Activated T-cell treated with anti-CD3 and anti-CD28 coated beads for 48 hours (primary cell): ENCODE data around the gene ANO10.
"Not testable (repeated sequence)": the region's sequence is repeated elsewhere in the genome, so short reads cannot be mapped to it uniquely, and the experiment has no call there.

Experiments
- DNase-seq: peaks from one replicate; pipeline ENCODE4 v3.0.0-alpha.2; 2020; ENCODE audit warnings: low read depth

ANO10 gene, protein sequence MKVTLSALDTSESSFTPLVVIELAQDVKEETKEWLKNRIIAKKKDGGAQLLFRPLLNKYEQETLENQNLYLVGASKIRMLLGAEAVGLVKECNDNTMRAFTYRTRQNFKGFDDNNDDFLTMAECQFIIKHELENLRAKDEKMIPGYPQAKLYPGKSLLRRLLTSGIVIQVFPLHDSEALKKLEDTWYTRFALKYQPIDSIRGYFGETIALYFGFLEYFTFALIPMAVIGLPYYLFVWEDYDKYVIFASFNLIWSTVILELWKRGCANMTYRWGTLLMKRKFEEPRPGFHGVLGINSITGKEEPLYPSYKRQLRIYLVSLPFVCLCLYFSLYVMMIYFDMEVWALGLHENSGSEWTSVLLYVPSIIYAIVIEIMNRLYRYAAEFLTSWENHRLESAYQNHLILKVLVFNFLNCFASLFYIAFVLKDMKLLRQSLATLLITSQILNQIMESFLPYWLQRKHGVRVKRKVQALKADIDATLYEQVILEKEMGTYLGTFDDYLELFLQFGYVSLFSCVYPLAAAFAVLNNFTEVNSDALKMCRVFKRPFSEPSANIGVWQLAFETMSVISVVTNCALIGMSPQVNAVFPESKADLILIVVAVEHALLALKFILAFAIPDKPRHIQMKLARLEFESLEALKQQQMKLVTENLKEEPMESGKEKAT

GRCh38 chr3:43621656-43622432 is at the start of gene ANO10:
Gene ANO10, minus strand, starts transcription at chr3:43622011. Its CDS starts 16,159 bp downstream, at chr3:43605852.
- DNase-seq, result peak; percentile 96

- DNase-seq, result no peak
Observed at GRCh38 chr3:43670635-43671522, 49.1 kb upstream of the ANO10 start.

DNA sequence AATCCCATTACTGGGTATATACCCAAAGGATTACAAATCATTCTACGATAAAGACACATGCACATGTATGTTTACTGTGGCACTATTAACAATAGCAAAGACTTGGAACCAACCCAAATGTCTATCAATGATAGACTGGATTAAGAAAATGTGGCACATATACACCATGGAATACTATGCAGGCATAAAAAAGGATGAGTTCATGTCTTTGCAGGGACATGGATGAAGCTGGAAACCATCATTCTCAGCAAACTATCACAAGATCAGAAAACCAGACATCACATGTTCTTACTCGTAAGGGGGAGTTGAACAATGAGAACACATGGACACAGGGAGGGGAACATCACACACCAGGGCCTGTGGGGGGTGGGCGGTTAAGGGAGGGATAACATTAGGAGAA is 43.2 kb upstream of the ANO10 start:
- DNase-seq, result not testable (repeated sequence)

DNA sequence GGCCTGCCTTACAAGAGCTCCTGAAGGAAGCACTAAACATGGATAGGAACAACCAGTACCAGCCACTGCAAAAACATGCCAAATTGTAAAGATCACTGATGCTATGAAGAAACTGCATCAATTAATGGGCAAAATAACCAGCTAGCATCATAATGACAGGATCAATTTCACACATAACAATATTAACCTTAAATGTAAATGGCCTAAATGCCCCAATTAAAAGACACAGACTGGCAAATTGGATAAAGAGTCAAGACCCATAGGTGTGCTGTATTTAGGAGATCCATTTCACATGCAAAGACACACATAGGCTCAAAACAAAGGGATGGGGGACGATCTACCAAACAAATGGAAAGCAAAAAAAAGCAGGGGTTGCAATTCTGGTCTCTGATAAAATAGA is 39.6 kb upstream of the ANO10 start:
- not testable (repeated sequence) for DNase-seq

DNA sequence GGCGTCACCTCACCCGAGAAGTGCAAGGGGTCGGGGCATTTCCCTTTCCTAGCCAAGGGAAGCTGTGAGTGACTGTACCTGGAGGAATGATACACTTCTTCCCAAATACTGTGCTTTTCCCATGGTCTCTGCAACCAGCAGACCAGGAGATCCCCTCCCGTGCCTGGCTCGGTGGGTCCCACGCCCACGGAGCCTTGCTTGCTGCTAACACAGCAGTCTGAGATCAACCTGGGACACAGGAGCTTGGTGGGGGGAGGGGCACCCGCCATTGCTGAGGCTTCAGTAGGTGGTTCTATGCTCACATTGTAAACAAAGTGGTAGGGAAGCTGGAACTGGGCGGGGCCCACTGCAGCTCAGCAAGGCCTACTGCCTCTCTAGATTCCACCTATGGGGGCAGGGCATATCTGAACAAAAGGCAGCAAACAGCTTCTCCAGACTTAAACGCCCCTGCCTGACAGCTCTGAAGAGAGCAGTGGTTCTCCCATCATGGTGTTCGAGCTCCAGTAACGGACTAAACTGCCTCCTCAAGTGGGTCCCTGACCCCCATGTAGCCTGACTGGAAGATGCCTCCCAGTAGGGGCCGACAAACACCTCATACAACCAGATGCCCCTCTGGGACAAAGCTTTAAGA is 37.6 kb upstream of the ANO10 start:
- no peak for DNase-seq

- DNase-seq, result not testable (repeated sequence)
Observed at GRCh38 chr3:43656390-43656789, 34.6 kb upstream of the ANO10 start.

DNA sequence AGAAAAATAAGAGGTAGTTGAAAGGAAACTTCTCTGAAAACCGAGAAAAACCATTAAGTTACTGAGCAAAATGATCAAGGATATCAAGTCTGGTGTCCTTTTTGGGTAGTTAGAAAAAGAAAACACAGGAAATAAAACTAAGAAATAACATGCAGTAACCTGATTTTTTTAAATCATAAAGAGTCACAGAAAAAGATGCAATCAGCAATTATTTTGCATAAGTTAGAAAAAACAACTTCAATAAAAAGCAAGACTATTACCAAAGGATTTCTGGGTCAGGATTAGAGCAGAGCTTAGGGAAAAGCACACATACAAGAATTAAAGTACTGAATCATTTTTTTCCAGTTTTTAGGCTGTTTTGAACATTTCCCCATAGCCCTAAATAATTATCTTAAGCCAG is 28.5 kb upstream of the ANO10 start:
- DNase-seq, result no peak

DNA sequence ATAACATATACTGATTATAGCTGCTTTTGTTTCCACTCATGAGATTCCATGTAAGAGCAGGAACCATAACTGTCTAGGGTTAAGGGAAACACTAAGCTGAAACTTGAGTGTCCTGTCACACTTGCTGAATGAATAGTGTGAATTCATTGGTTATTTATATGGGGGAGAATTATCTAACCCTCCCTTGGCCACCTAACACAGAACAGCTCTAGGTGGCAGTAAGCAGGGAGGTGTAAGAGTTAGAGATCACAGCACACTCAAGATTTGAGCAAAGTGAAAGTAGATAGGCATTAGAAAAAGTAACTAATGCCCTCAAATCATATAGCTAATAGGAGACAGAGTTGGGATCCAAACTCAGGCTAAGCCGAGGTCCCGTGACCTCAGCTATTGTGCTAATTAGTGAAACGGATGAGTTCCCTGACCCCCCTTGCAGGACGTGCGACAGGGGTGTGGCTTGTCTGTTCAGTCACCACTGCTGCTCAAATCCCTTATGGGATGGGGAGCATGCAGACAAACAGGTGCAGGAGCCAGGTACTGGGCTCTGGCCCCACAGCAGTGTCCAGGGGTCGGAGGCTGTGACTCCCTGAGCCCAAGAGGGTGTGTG is 27.7 kb upstream of the ANO10 start:
- DNase-seq, result no peak

- no peak for DNase-seq
Observed at GRCh38 chr3:43648957-43649356, 27.1 kb upstream of the ANO10 start.

GRCh38 chr3:43647331-43648166 is 25.7 kb upstream of the ANO10 start:
- no peak for DNase-seq

- no peak for DNase-seq
Observed at GRCh38 chr3:43644443-43644842, 22.6 kb upstream of the ANO10 start.

DNA sequence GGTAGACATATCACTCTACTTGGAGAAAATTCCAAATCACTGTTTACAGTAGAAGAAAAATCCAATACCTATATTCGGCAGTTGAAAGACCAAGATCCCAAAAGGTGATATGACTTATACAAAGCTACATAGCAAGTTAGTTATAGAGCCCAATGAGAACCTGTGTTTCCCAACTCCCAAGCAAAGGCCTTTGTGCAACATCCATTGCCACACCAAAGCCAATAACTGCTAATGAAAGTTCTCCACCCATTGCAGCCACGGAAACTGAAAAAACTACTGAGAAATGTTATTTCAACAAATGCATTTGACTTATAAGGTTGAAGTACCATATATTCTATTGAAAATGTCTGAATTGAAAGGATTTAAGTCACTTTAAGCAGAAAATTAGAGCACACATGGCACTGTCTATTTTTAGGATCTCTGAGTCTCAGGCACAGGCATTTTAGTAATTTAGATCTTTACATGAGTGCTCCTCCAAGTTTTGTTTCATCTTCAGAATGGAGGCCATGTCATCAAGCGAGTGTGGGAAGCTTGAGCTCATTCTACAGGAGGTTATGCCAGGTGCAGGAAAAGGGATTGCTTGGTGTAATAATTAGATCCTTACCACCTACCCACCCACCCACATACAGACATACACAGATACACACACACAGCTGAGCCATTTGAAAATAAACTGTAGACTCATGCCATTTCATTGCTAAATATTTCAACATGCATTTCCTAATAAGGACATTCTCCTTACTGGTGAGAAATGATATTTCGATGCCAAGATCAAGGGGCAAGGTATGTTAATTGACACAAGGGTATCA is 19.7 kb upstream of the ANO10 start:
- DNase-seq, result no peak

- DNase-seq, result no peak
Observed at GRCh38 chr3:43640681-43641080, 18.9 kb upstream of the ANO10 start.

GRCh38 chr3:43638594-43639447 is 17.0 kb upstream of the ANO10 start:
- peak; percentile 39 for DNase-seq

- DNase-seq, result no peak
Observed at GRCh38 chr3:43637702-43638101, 15.9 kb upstream of the ANO10 start.

GRCh38 chr3:43632986-43633385 is 11.2 kb upstream of the ANO10 start:
- DNase-seq, result no peak

DNA sequence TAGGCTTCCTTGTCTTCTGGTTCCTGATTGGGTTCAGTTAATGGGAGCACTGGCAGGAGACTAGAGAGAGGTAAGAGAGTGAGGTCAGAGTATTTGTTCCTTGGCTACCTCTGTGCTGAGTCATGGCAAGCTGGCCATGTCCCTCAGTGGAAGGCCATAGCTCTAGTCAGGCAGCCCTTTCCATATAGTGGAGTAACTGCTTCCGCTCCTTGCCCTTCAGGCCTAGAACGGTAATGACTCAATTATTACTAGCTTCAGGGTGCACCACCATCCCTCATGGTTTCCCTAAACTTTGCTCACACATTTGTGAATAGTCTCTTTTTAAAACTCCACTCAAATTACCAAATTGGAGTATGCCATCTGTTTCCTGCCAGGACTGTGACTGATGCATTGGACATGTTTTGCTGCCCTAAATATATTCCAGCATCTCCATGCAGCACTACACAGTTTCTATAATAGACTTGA is 10.5 kb upstream of the ANO10 start:
- no peak for DNase-seq

DNA sequence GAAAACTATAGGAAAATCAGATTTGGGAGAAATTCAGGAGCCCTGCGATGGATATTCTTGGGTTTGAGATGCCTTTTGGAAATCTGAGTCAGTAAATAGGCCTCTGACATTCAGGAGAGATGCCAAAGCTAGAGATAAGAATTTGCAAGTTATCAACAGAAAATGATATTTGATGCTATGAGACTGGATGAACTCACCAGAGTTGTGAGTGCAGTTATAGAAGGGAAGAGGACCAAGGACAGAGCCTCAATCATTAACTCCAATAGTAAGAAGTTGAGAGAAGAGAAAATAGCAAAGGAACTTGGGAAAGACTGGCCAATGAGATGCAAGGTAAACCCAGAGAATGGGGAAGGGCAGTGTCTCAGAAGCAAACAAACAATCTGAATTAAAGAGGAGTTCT is 7.9 kb upstream of the ANO10 start:
- no peak for DNase-seq
